ENCODE results near the gene PZP.

The PZP gene

GRCh38 chr12:9099552-9100190 is 108.5 kb downstream of the PZP start:
- no peak for DNase-seq
